K562 (cell line): ENCODE data around the gene PHYH. TPM values are rescaled to one million over a fixed set of nuclear protein-coding genes. Genes with fewer than 3 reads are reported as not detected.
A peak's percentile ranks its signal among the peaks of the same experiment; 100 is the strongest.

Experiments
- ATAC-seq: fragments of 200-7000 bp; cut with Tn5 transposase; 3 replicates; pipeline ENCODE4 v1.9.1; 2020; ENCODE audit warnings: moderate library complexity
- BruUV-seq: library from RNA; stranded (reverse); fragments of 400-500 nt; replicated peaks from 2 replicates; lab custom pipeline; 2021; lab: Mats Ljungman, UMichigan
- CTCF ChIA-PET: fragments of 300-600 bp; formaldehyde crosslinking; extraction: SDS; loops from one replicate; lab custom pipeline; 2021; ENCODE audit warnings: low intra/inter-chr PET ratio; lab: Yijun Ruan, JAX
- POLR2A ChIA-PET: fragments of 300-600, 350-650 bp; sonication (Branson Sonifier 250); formaldehyde crosslinking; extraction: SDS; loops from one replicate; lab custom pipeline; 2021; ENCODE audit warnings: antibody characterized with exemption, inconsistent platforms; lab: Yijun Ruan, JAX
- DNase-seq, 4 experiments: peaks; one replicate each; pipeline versions ENCODE4 v3.0.0 to v3.0.0-alpha.2; 2011 to 2018; ENCODE audit warnings: low spot score in 3 of 4, mixed read lengths in 3 of 4; ENCODE audit errors: extremely low read depth in 1 of 4
- FAIRE-seq: peaks from 2 replicates; lab custom pipeline; 2011; peaks lifted over from hg19 to GRCh38; lab: Jason Lieb, UNC
- H2AFZ ChIP-seq: 2 replicates; pipeline ENCODE4 v1.6.0; 2011; ENCODE audit warnings: low read depth, low read length, control low read depth, inconsistent platforms
- H3K27ac ChIP-seq: fragments of 200-600 bp; 3 replicates; pipeline ENCODE4 v1.8.0; 2011; ENCODE audit warnings: low read depth, mild to moderate bottlenecking, control low read depth, inconsistent platforms, low read length, moderate library complexity, mixed read lengths; ENCODE audit errors: extremely low read depth
- H3K27me3 ChIP-seq, 2 experiments: fragments of 300-600 bp in 1 of 2; 2 replicates in 1 of 2; 3 replicates in 1 of 2; pipeline versions ENCODE4 v1.6.0 to v1.8.0; 2011; ENCODE audit warnings: inconsistent platforms in 2 of 2, low read length in 2 of 2, mild to moderate bottlenecking in 1 of 2, mixed read lengths in 1 of 2, moderate library complexity in 1 of 2; ENCODE audit not compliant: control insufficient read depth in 2 of 2, insufficient read depth in 2 of 2
- H3K36me3 ChIP-seq: fragments of 300-600 bp; 3 replicates; pipeline ENCODE4 v1.8.0; 2011; ENCODE audit warnings: mild to moderate bottlenecking, low read length, inconsistent platforms; ENCODE audit not compliant: control insufficient read depth, insufficient read depth
- H3K4me1 ChIP-seq, 2 experiments: fragments of 200-600 bp in 1 of 2; replicated peaks in 1 of 2; 2 replicates in 1 of 2; 3 replicates in 1 of 2; pipeline versions ENCODE4 v1.5.1 to v1.8.0; 2011; ENCODE audit warnings: inconsistent platforms in 2 of 2, low read length in 2 of 2, mild to moderate bottlenecking in 1 of 2, mixed read lengths in 1 of 2, moderate library complexity in 1 of 2; ENCODE audit not compliant: control insufficient read depth in 2 of 2, insufficient read depth in 2 of 2
- H3K4me2 ChIP-seq: 2 replicates; pipeline ENCODE4 v1.6.1; 2011; ENCODE audit warnings: low read length, control low read depth, inconsistent platforms, mixed read lengths; ENCODE audit not compliant: insufficient read depth
- H3K4me3 ChIP-seq: fragments of 200-600 bp; sonication (generic), shearing (Covaris generic); 2 replicates; pipeline ENCODE4 v1.5.1; 2016; ENCODE audit warnings: control low read depth, inconsistent platforms
- H3K79me2 ChIP-seq: fragments of 200-600 bp; 3 replicates; pipeline ENCODE4 v1.8.0; 2011; ENCODE audit warnings: low read length, inconsistent platforms; ENCODE audit not compliant: control insufficient read depth, insufficient read depth
- H3K9ac ChIP-seq, 2 experiments: 2 replicates each; pipeline versions ENCODE4 v1.6.0 to v1.6.1; 2011; ENCODE audit warnings: low read depth in 2 of 2, low read length in 2 of 2, control low read depth in 1 of 2, inconsistent platforms in 1 of 2, mild to moderate bottlenecking in 1 of 2, mixed read lengths in 1 of 2; ENCODE audit not compliant: insufficient read depth in 1 of 2
- H3K9me1 ChIP-seq: one replicate; pipeline ENCODE4 v1.6.0; 2011; ENCODE audit warnings: inconsistent platforms, mild to moderate bottlenecking, low read length, moderate library complexity; ENCODE audit not compliant: control insufficient read depth, insufficient read depth
- H3K9me3 ChIP-seq: replicated peaks from 2 replicates; pipeline ENCODE4 v1.5.1; 2011; ENCODE audit warnings: low read depth, low read length, inconsistent platforms; ENCODE audit not compliant: control insufficient read depth, insufficient read depth
- H4K20me1 ChIP-seq: replicated peaks from 2 replicates; pipeline ENCODE4 v1.6.1; 2011; ENCODE audit warnings: low read length, inconsistent platforms, mixed read lengths; ENCODE audit not compliant: control insufficient read depth, insufficient read depth
- ETV1 ChIP-seq: fragments of 450-650 bp; conservative IDR thresholded peaks from 2 replicates; pipeline ENCODE4 v1.6.1; 2016; ENCODE audit warnings: missing genetic modification characterization, control low read depth, low read depth, missing compliant biosample characterization
- GABPB1 ChIP-seq: sonication (generic); formaldehyde crosslinking; IDR thresholded peaks from 2 replicates; pipeline ENCODE4 v1.8.0; 2022; ENCODE audit warnings: mild to moderate bottlenecking, missing genetic modification reagents
- HDAC1 ChIP-seq, 2 experiments: fragments of 450-650 bp; IDR thresholded peaks; 2 replicates each; pipeline ENCODE4 v1.6.1; 2016 to 2017; ENCODE audit warnings: inconsistent platforms in 1 of 2, mild to moderate bottlenecking in 1 of 2, moderate library complexity in 1 of 2
- KLF13 ChIP-seq: fragments of 450-650 bp; IDR thresholded peaks from 2 replicates; pipeline ENCODE4 v1.6.1; 2016; ENCODE audit warnings: missing genetic modification characterization, low read depth, mild to moderate bottlenecking, missing compliant biosample characterization, moderate library complexity, borderline replicate concordance
- NR3C1 ChIP-seq: sonication (generic); formaldehyde crosslinking; IDR thresholded peaks from 2 replicates; pipeline ENCODE4 v1.8.1; 2022; ENCODE audit warnings: missing genetic modification reagents
- SIN3A ChIP-seq, 2 experiments: fragments of 150-350 bp in 1 of 2; IDR thresholded peaks; 2 replicates each; pipeline ENCODE4 v1.6.1; 2011 to 2016; ENCODE audit warnings: borderline replicate concordance in 2 of 2, low read depth in 2 of 2, low read length in 2 of 2, mild to moderate bottlenecking in 2 of 2, moderate library complexity in 2 of 2; ENCODE audit not compliant: control insufficient read depth in 1 of 2
- SIRT6 ChIP-seq: IDR thresholded peaks from one replicate; pipeline ENCODE4 v1.6.1; 2012; ENCODE audit warnings: low read depth, mild to moderate bottlenecking, control low read depth, inconsistent platforms, low read length, moderate library complexity
- XRCC3 ChIP-seq: fragments of 450-650 bp; IDR thresholded peaks from 2 replicates; pipeline ENCODE4 v1.6.1; 2017; ENCODE audit warnings: mild to moderate bottlenecking, moderate library complexity
- ZNF12 ChIP-seq: sonication (generic); formaldehyde crosslinking; IDR thresholded peaks from 2 replicates; pipeline ENCODE4 v1.4.0; 2020; ENCODE audit warnings: mild to moderate bottlenecking, missing genetic modification reagents
- ZNF76 ChIP-seq: fragments of 250-450 bp; sonication (Bioruptor Pico); IDR thresholded peaks from 2 replicates; pipeline ENCODE4 v1.4.0; 2020; ENCODE audit warnings: mild to moderate bottlenecking, moderate library complexity, borderline replicate concordance
- WGBS: fragments of 100-300 bp; shearing (Covaris generic); methylation state at CpG from one replicate; pipeline ENCODE4 v1.1.6; 2016; ENCODE audit warnings: low coverage, mixed read lengths; ENCODE audit not compliant: insufficient coverage; ENCODE audit errors: missing lambda C conversion rate; 5-methylcytosine and 5-hydroxymethylcytosine counted together
- in situ Hi-C: fragments of 300-500 bp; cut with MboI; formaldehyde crosslinking; loops from 4 replicates; pipeline ENCODE4 v1.15.0; 2018; ENCODE audit warnings: inconsistent platforms, mixed read lengths
- intact Hi-C: fragments of 100-400 bp; cut with micrococcal nuclease; formaldehyde crosslinking; loops from 2 replicates; pipeline ENCODE4 v1.14.2; 2022
- polyA plus RNA-seq, 8 experiments: library from polyadenylated mRNA; depleted of rRNA in 4 of 8; stranded (reverse) in 5 of 8; unstranded in 3 of 8; fragments of >200 nt; fragmentation: Nextera tagmentation in 2 of 8; fragmentation: Illumina TruSeq in 1 of 8; extraction: Ambion mirVana in 2 of 8; extraction: Trizol in 1 of 8; gene quantifications; 2 replicates each; pipeline versions ENCODE4 v1.2.1 to v1.2.3, GENCODE V29; 2011 to 2014; ENCODE audit warnings: inconsistent platforms in 1 of 8, missing spikeins in 1 of 8
- total RNA-seq, 7 experiments: library from RNA; depleted of rRNA in 6 of 7; stranded (reverse); fragments of >200 nt in 6 of 7; fragmentation: Illumina TruSeq in 2 of 7; extraction: Trizol in 2 of 7; gene quantifications; 2 replicates each; pipeline versions ENCODE4 v1.2.1 to v1.2.3, GENCODE V29; 2011 to 2021; ENCODE audit warnings: low replicate concordance in 1 of 7
- TF ChIP-seq, protein P1 (sequence below): sonication (generic); formaldehyde crosslinking; IDR thresholded peaks from 2 replicates; pipeline ENCODE4 v1.8.1; 2023; ENCODE audit warnings: mild to moderate bottlenecking, missing genetic modification reagents
- TF ChIP-seq, protein P2 (sequence below): sonication (generic); formaldehyde crosslinking; IDR thresholded peaks from 2 replicates; pipeline ENCODE4 v1.8.1; 2023; ENCODE audit warnings: mild to moderate bottlenecking, missing genetic modification reagents
- TF ChIP-seq, protein P3 (sequence below), 2 experiments: IDR thresholded peaks; 2 replicates each; pipeline ENCODE4 v1.6.1; 2011; ENCODE audit warnings: borderline replicate concordance in 1 of 2, control low read depth in 1 of 2, low read depth in 1 of 2, low read length in 1 of 2, mild to moderate bottlenecking in 1 of 2, mixed read lengths in 1 of 2, moderate library complexity in 1 of 2; ENCODE audit not compliant: insufficient read depth in 1 of 2, insufficient read length in 1 of 2, poor library complexity in 1 of 2, severe bottlenecking in 1 of 2; ENCODE audit errors: extremely low read depth in 1 of 2

The PHYH gene
- total and polyA plus RNA-seq, 9 of the 15 experiments (the other 6 are each of a cell fraction or from before 2014, with no cell fraction given), result 3.8 to 6.9 (median 5.7) TPM

DNA sequence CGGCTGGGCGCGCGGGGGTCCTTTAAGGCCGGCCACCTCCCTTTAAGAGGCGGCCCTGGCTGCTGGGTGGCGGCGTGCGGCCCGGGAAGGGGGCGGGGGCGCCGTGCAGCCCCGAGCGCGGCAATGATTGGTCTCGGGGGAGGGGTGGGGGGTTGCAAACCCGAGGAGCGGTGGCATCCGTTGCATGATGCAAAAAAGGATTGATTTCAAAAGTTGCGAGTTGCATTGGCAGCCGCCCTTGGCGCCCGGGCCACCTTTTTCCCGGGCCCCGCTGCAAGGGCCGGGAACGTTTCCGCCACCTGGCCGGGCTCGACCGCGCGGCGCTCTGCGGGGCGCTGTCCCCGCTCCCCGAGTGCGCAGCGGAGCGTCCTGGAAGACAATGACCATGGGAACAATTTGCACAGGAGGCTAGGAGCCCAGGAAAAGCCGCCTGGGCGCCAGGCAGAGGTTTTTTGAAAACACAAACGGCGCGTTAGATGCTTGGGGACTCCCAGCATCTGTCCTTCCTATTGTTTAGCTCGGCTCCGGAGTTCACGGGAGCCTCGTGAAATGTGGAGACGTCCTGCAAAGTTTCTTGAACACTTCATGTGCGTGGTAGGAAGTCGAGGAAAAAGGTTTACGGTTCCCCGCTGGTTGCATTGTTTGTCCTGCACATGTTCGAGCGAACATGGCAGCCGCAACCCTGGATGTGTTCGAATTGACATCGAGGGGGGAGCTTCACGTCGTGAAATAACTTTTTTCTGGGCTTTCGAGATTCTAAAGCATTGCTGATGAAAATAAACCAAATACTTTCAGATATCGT, 48.6 kb upstream of the PHYH start, which contains the start of gene SEPHS1:
Gene SEPHS1 (minus strand): TSS at position 78 of the 802 bp plus-strand sequence. CDS start 3,343 bp downstream, outside the sequence.
- WGBS, result under 1% methylated on average over 24 of the region's 65 CpGs
- H3K79me2 ChIP-seq, result peaks cover 33% of the 10 kb centered on the region
- intact Hi-C loops (no loop called here), in situ Hi-C loops (no loop called here)
- H3K4me2 ChIP-seq, result peak within 1 kb of the TSS; percentile 77
- H3K36me3 ChIP-seq, result peaks cover 14% of the 10 kb centered on the region; the same call in 2 of the 3 replicates
- peak; percentile 65 for FAIRE-seq
- ChIA-PET CTCF (no interaction called here), POLR2A (interaction anchor here (0.7 to 1.0 kb wide), 2 partner anchors 42 to 45 kb away, joined by 3 read pairs; no protein-coding TSS in a partner anchor)
- H4K20me1 ChIP-seq, result no peaks in the 10 kb centered on the region
- peak within 1 kb of the TSS; percentile 82 for H2AFZ ChIP-seq
- H3K4me3 ChIP-seq, result peak within 1 kb of the TSS; percentile 88
- peak; percentile 78 to 89 (median 80) for DNase-seq
- H3K9ac ChIP-seq, result peak within 1 kb of the TSS; percentile 76 to 96
- ATAC-seq, result peak; percentile 81
- peaks cover 0 to 6% of the 10 kb centered on the region in 2 experiments; a peak in 3 of 5 replicates for H3K27me3 ChIP-seq
- H3K9me3 ChIP-seq, result no peaks in the 10 kb centered on the region
- H3K27ac ChIP-seq, result peak within 1 kb of the TSS; percentile 85
- TSS peak; percentile 88 for BruUV-seq
- peaks cover 10 to 17% of the 10 kb centered on the region in 2 experiments for H3K4me1 ChIP-seq
- H3K9me1 ChIP-seq, result no peaks in the 10 kb centered on the region
- TF ChIP-seq KLF13 (peak; percentile 48; the same call in 1 of the 2 replicates), ETV1 (tag) (peak; percentile 35; the same call in 1 of the 2 replicates), SIRT6 (no peak), XRCC3 (no peak), GABPB1 (CRISPR knock-in tag) (0 out of 2 replicates have a peak, but pooled peaks have one; percentile 44), ZNF76 (0 out of 2 replicates have a peak, but pooled peaks have one; percentile 38), NR3C1 (CRISPR knock-in tag) (peak; percentile 80), HDAC1 (IDR thresholded peaks at IDR 0.05) (peak in 1 of 2 experiments; percentile 76; a peak in 2 of 4 replicates), SIN3A (IDR thresholded peaks at IDR 0.05; ENCODE audit: borderline replicate concordance in 2 of 2, control insufficient read depth in 1 of 2, low read depth in 2 of 2, low read length in 2 of 2) (peak; percentile 21 to 48; a peak in 1 of 4 replicates), ZNF12 (CRISPR knock-in tag) (peak; percentile 48; the same call in 1 of the 2 replicates)
- TF ChIP-seq, protein P1, sequence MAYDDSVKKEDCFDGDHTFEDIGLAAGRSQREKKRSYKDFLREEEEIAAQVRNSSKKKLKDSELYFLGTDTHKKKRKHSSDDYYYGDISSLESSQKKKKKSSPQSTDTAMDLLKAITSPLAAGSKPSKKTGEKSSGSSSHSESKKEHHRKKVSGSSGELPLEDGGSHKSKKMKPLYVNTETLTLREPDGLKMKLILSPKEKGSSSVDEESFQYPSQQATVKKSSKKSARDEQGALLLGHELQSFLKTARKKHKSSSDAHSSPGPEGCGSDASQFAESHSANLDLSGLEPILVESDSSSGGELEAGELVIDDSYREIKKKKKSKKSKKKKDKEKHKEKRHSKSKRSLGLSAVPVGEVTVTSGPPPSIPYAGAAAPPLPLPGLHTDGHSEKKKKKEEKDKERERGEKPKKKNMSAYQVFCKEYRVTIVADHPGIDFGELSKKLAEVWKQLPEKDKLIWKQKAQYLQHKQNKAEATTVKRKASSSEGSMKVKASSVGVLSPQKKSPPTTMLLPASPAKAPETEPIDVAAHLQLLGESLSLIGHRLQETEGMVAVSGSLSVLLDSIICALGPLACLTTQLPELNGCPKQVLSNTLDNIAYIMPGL, result no peak
- TF ChIP-seq, protein P2, sequence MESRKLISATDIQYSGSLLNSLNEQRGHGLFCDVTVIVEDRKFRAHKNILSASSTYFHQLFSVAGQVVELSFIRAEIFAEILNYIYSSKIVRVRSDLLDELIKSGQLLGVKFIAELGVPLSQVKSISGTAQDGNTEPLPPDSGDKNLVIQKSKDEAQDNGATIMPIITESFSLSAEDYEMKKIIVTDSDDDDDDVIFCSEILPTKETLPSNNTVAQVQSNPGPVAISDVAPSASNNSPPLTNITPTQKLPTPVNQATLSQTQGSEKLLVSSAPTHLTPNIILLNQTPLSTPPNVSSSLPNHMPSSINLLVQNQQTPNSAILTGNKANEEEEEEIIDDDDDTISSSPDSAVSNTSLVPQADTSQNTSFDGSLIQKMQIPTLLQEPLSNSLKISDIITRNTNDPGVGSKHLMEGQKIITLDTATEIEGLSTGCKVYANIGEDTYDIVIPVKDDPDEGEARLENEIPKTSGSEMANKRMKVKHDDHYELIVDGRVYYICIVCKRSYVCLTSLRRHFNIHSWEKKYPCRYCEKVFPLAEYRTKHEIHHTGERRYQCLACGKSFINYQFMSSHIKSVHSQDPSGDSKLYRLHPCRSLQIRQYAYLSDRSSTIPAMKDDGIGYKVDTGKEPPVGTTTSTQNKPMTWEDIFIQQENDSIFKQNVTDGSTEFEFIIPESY (CRISPR knock-in tag), result 0 out of 2 replicates have a peak, but pooled peaks have one; percentile 33
- TF ChIP-seq, protein P3, sequence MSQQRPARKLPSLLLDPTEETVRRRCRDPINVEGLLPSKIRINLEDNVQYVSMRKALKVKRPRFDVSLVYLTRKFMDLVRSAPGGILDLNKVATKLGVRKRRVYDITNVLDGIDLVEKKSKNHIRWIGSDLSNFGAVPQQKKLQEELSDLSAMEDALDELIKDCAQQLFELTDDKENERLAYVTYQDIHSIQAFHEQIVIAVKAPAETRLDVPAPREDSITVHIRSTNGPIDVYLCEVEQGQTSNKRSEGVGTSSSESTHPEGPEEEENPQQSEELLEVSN (IDR thresholded peaks at IDR 0.05; ENCODE audit: borderline replicate concordance in 1 of 2, extremely low read depth in 1 of 2, insufficient read depth in 1 of 2, insufficient read length in 1 of 2, low read depth in 1 of 2, low read length in 1 of 2, poor library complexity in 1 of 2, severe bottlenecking in 1 of 2), result peak; percentile 35 to 85
